Neural cell (in vitro differentiated cells): ENCODE measurements around the gene CAMKMT. TPM values are rescaled to one million over a fixed set of nuclear protein-coding genes. Genes with fewer than 3 reads are reported as not detected.

Experiments used
- H2AFZ ChIP-seq: fragments of 200-600, 300-800 bp; sonication (generic), shearing (Covaris generic); 2 replicates; pipeline ENCODE4 v1.6.0; 2014; ENCODE audit warnings: low read depth, mild to moderate bottlenecking, antibody characterized with exemption, low read length, moderate library complexity
- H3F3A ChIP-seq: fragments of 200-600 bp; shearing (Covaris generic); 2 replicates; pipeline ENCODE4 v1.6.1; 2016; ENCODE audit warnings: mild to moderate bottlenecking, moderate library complexity, mixed read lengths, antibody characterized with exemption, low read length; ENCODE audit not compliant: insufficient read depth, poor library complexity, severe bottlenecking
- H3K27ac ChIP-seq: fragments of 200-600, 300-800 bp; sonication (generic), shearing (Covaris generic); 2 replicates; pipeline ENCODE4 v1.5.1; 2014; ENCODE audit warnings: mild to moderate bottlenecking, low read length, moderate library complexity
- H3K27me3 ChIP-seq: fragments of 300-800, 200-600 bp; sonication (generic), shearing (Covaris generic); 2 replicates; pipeline ENCODE4 v1.6.0; 2014; ENCODE audit warnings: mild to moderate bottlenecking, low read depth, low read length, moderate library complexity; ENCODE audit not compliant: insufficient read depth
- H3K36me3 ChIP-seq: fragments of 300-800, 200-600 bp; sonication (generic), shearing (Covaris generic); 2 replicates; pipeline ENCODE4 v1.5.1; 2014; ENCODE audit warnings: mild to moderate bottlenecking, antibody characterized with exemption, low read length, moderate library complexity; ENCODE audit not compliant: insufficient read depth
- H3K4me2 ChIP-seq: fragments of 300-800, 200-600 bp; sonication (generic), shearing (Covaris generic); 2 replicates; pipeline ENCODE4 v1.6.0; 2014; ENCODE audit warnings: mild to moderate bottlenecking, low read length
- H3K4me3 ChIP-seq: fragments of 300-800, 200-600 bp; sonication (generic), shearing (Covaris generic); 2 replicates; pipeline ENCODE4 v1.5.1; 2014; ENCODE audit warnings: mild to moderate bottlenecking, low read length, moderate library complexity
- H3K79me2 ChIP-seq: fragments of 200-600 bp; shearing (Covaris generic); replicated peaks from 2 replicates; pipeline ENCODE4 v1.6.0; 2014; ENCODE audit warnings: mild to moderate bottlenecking, low read length, moderate library complexity; ENCODE audit not compliant: insufficient read depth
- H3K9ac ChIP-seq: fragments of 300-800, 200-600 bp; sonication (generic), shearing (Covaris generic); 2 replicates; pipeline ENCODE4 v1.6.1; 2016; ENCODE audit warnings: mild to moderate bottlenecking, low read length, mixed read lengths
- H3K9me2 ChIP-seq: fragments of 200-600 bp; shearing (Covaris generic); 2 replicates; pipeline ENCODE4 v1.6.1; 2016; ENCODE audit warnings: mild to moderate bottlenecking, low read length, mixed read lengths; ENCODE audit not compliant: insufficient read depth
- H3K9me3 ChIP-seq: fragments of 200-600, 300-800 bp; sonication (generic), shearing (Covaris generic); 2 replicates; pipeline ENCODE4 v1.6.1; 2016; ENCODE audit warnings: mild to moderate bottlenecking, mixed run types, low read length, moderate library complexity, mixed read lengths
- H4K20me1 ChIP-seq: fragments of 200-600 bp; shearing (Covaris generic); 2 replicates; pipeline ENCODE4 v1.6.1; 2016; ENCODE audit warnings: mild to moderate bottlenecking, mixed run types; ENCODE audit not compliant: insufficient read depth
- EP300 ChIP-seq: fragments of 450-650 bp; conservative IDR thresholded peaks from 2 replicates; pipeline ENCODE4 v1.6.1; 2014; ENCODE audit warnings: antibody characterized with exemption, mild to moderate bottlenecking, moderate library complexity; ENCODE audit not compliant: poor library complexity, severe bottlenecking
- EZH2 ChIP-seq: fragments of 200-600, 300-800 bp; shearing (Covaris generic), sonication (generic); IDR thresholded peaks from 2 replicates; pipeline ENCODE4 v1.6.1; 2014; ENCODE audit warnings: antibody characterized with exemption, low read length, borderline replicate concordance, mild to moderate bottlenecking; ENCODE audit not compliant: insufficient read depth, poor library complexity, severe bottlenecking
- MXI1 ChIP-seq: fragments of 450-650 bp; conservative IDR thresholded peaks from 2 replicates; pipeline ENCODE4 v1.6.1; 2014; ENCODE audit warnings: antibody characterized with exemption, mild to moderate bottlenecking; ENCODE audit not compliant: poor library complexity, severe bottlenecking
- POLR2AphosphoS5 ChIP-seq: IDR thresholded peaks from 2 replicates; pipeline ENCODE4 v1.6.1; 2012
- RAD21 ChIP-seq: fragments of 450-650 bp; conservative IDR thresholded peaks from 2 replicates; pipeline ENCODE4 v1.6.1; 2014; ENCODE audit warnings: antibody characterized with exemption, mild to moderate bottlenecking, moderate library complexity
- SMC3 ChIP-seq: fragments of 450-650 bp; conservative IDR thresholded peaks from 2 replicates; pipeline ENCODE4 v1.6.1; 2014; ENCODE audit warnings: antibody characterized with exemption, mild to moderate bottlenecking, moderate library complexity; ENCODE audit not compliant: poor library complexity
- TAF1 ChIP-seq: IDR thresholded peaks from 2 replicates; pipeline ENCODE4 v1.6.1; 2012; ENCODE audit warnings: low read depth
- polyA plus RNA-seq: library from polyadenylated mRNA; depleted of rRNA; stranded (reverse); fragments of >200 nt; gene quantifications from 2 replicates; pipeline ENCODE4 v1.2.3, GENCODE V29; 2014
- TF ChIP-seq, protein P1 (sequence below): fragments of 450-650 bp; IDR thresholded peaks from 2 replicates; pipeline ENCODE4 v1.5.1; 2014; ENCODE audit warnings: antibody characterized with exemption, mild to moderate bottlenecking, moderate library complexity; ENCODE audit not compliant: poor library complexity, severe bottlenecking
- TF ChIP-seq, protein P2 (sequence below): IDR thresholded peaks from 2 replicates; pipeline ENCODE4 v1.6.1; 2012; ENCODE audit warnings: borderline replicate concordance

CAMKMT gene
- polyA plus RNA-seq, 1 donor from 2014 or later = 5.1 TPM

DNA sequence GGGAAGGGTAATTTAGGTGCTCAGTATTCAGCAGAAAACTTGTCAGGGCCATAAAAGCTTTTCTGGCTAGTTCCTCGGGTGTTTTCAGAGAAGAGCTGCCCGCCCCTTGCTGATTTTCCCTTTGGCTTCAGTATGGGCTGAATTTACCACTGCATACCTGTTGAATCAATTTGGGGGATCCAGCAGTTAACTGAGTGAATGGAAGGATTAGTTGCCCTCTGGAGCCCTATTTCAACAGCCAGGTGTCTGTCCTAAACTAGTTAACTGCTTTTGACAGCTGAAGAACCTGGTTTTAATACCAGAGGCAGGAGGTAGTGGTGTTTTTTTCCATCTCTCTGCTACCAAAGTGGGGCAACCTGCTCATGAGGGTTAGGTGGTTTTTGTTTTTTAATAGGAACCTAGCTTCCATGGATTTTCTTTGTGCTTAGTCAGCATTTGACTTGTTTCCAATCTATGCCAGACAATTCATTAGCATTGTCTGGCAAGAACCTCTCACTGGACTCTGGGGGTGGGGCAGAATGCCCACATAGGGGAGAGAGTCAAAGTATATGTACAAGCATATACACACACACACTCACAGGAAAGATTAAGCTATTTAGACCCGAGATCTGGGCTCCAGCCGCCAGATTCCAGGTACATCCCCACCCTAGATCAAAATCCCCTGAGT lies 413.2 kb downstream of the CAMKMT start:
- Histone ChIP-seq H3K9ac (no peak overlapping the region), H3K4me3 (no peak overlapping the region), H3K9me3 (no peaks in the 10 kb centered on the region), H3K27ac (peak overlapping the region; percentile 77), H3K27me3 (no peaks in the 10 kb centered on the region), H3K4me2 (no peak overlapping the region), H3K36me3 (no peaks in the 10 kb centered on the region), H2AFZ (no peak overlapping the region), H3K79me2 (no peaks in the 10 kb centered on the region), H3F3A (peaks cover 11% of the 10 kb centered on the region), H4K20me1 (no peaks in the 10 kb centered on the region), H3K9me2 (no peaks in the 10 kb centered on the region)
- TF ChIP-seq SMC3 (no peak), MXI1 (no peak), TAF1 (no peak), POLR2AphosphoS5 (no peak), EZH2 (no peak), RAD21 (no peak), EP300 (no peak)
- TF ChIP-seq, protein P1, sequence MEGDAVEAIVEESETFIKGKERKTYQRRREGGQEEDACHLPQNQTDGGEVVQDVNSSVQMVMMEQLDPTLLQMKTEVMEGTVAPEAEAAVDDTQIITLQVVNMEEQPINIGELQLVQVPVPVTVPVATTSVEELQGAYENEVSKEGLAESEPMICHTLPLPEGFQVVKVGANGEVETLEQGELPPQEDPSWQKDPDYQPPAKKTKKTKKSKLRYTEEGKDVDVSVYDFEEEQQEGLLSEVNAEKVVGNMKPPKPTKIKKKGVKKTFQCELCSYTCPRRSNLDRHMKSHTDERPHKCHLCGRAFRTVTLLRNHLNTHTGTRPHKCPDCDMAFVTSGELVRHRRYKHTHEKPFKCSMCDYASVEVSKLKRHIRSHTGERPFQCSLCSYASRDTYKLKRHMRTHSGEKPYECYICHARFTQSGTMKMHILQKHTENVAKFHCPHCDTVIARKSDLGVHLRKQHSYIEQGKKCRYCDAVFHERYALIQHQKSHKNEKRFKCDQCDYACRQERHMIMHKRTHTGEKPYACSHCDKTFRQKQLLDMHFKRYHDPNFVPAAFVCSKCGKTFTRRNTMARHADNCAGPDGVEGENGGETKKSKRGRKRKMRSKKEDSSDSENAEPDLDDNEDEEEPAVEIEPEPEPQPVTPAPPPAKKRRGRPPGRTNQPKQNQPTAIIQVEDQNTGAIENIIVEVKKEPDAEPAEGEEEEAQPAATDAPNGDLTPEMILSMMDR = no peak
- TF ChIP-seq, protein P2, sequence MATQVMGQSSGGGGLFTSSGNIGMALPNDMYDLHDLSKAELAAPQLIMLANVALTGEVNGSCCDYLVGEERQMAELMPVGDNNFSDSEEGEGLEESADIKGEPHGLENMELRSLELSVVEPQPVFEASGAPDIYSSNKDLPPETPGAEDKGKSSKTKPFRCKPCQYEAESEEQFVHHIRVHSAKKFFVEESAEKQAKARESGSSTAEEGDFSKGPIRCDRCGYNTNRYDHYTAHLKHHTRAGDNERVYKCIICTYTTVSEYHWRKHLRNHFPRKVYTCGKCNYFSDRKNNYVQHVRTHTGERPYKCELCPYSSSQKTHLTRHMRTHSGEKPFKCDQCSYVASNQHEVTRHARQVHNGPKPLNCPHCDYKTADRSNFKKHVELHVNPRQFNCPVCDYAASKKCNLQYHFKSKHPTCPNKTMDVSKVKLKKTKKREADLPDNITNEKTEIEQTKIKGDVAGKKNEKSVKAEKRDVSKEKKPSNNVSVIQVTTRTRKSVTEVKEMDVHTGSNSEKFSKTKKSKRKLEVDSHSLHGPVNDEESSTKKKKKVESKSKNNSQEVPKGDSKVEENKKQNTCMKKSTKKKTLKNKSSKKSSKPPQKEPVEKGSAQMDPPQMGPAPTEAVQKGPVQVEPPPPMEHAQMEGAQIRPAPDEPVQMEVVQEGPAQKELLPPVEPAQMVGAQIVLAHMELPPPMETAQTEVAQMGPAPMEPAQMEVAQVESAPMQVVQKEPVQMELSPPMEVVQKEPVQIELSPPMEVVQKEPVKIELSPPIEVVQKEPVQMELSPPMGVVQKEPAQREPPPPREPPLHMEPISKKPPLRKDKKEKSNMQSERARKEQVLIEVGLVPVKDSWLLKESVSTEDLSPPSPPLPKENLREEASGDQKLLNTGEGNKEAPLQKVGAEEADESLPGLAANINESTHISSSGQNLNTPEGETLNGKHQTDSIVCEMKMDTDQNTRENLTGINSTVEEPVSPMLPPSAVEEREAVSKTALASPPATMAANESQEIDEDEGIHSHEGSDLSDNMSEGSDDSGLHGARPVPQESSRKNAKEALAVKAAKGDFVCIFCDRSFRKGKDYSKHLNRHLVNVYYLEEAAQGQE = no peak

DNA sequence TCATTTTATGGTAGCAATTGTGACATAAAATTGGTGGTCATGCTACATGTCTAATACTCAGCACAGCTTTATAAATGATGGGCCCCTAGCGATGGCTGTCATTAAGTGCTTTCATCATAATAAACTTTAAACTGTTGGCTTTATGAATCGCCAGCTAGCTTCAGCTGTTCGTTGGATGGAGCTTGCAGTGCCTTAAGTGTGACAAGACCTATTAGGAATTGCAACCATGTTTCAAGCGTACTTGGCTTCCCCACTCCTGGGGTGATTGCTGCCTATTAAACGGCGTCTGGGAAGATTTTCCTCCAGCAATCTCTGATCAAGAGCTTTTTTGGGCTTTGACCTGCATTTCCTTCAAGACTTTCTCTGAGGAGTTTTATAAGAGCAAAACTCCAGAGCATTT lies 415.3 kb downstream of the CAMKMT start:
- H3K4me2 ChIP-seq = peak overlapping the region; percentile 36
- peaks cover 11% of the 10 kb centered on the region for H3F3A ChIP-seq
- peak overlapping the region; percentile 77 for H3K27ac ChIP-seq
- H3K9me3 ChIP-seq = no peaks in the 10 kb centered on the region
- peak overlapping the region; percentile 49 for H3K4me3 ChIP-seq
- no peaks in the 10 kb centered on the region for H3K27me3 ChIP-seq
- H3K36me3 ChIP-seq = no peaks in the 10 kb centered on the region
- H3K9me2 ChIP-seq = no peaks in the 10 kb centered on the region
- peak; percentile 84 for TF ChIP-seq POLR2AphosphoS5
- TF ChIP-seq SMC3 = no peak
- no peak for TF ChIP-seq EZH2
- TF ChIP-seq MXI1 = no peak
- no peak for TF ChIP-seq RAD21
- TF ChIP-seq EP300 = peak; percentile 84
- TF ChIP-seq, protein P2 = peak; percentile 100
- no peak for TF ChIP-seq TAF1
- TF ChIP-seq, protein P1 = no peak
- H4K20me1 ChIP-seq = no peaks in the 10 kb centered on the region
- no peaks in the 10 kb centered on the region for H3K79me2 ChIP-seq
- peak overlapping the region; percentile 51 for H3K9ac ChIP-seq
- no peak overlapping the region for H2AFZ ChIP-seq
